Hippocampal formation (tissue), 2 donors: Measurements from ENCODE around the gene TSPAN17.

ENCODE experiments used
- DNase-seq, 2 donors: peaks; one replicate each; lab custom pipeline; 2025; lab: John Stamatoyannopoulos, UW

Gene TSPAN17

DNA sequence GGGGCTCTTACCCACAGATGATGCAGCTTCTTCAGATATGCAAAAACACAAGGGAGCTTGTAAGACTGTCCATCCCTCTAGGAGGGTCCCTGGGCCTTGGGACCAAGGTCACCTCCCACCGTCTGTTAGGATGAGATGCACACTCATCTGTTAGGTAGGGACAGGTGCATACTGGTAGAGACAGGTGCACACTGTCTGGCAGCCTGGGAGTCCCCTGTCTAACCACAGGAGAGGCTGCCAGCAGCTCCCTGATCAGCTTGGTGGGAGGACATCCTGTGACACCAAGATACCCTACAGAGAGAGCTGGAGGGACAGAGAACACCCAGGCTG is 13.2 kb downstream of the TSPAN17 start:
- DNase-seq, result no peak

DNA sequence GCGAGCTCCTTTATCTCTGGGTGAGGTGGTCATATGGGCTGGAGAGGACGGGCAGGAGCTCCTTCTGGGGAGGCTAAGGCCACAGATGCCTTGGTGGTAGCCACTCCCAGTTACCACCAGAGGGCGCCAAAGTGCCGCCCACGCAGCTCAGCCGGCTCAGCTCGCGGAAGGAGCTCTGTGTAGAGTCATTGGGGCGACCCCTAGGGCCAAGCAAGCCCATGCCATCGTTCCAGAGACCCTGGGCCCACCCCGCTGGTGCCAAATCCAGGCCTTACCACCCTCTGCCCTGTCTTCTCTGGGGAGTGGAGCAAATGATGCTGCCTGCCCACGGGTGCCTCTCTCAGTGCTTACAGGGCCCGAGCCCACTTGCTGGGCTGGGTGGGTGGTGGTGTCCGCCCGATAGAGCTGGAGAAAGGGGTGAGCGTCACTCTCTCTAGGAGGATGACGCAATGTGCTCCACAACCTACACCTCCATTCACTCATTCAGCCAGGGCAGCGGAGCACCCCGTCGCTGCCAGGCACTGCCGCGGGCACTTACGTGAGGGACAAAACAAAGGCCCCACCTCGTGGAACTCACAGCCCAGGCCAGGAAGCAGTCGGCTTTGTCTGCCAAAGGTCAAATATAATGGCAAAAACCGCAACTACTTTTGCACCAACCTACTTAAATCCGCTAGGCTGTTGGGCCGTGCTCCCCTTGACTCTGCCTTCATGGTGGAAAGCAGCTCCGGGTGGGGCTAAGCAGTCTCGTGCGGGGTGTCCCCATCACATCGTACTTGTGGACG is 13.8 kb downstream of the TSPAN17 start:
- DNase-seq, result peak; percentile 58 to 59

GRCh38 chr5:176661676-176662075 is 14.4 kb downstream of the TSPAN17 start:
- DNase-seq, result no peak

GRCh38 chr5:176662371-176663333 is 15.4 kb downstream of the TSPAN17 start:
- no peak for DNase-seq

DNA sequence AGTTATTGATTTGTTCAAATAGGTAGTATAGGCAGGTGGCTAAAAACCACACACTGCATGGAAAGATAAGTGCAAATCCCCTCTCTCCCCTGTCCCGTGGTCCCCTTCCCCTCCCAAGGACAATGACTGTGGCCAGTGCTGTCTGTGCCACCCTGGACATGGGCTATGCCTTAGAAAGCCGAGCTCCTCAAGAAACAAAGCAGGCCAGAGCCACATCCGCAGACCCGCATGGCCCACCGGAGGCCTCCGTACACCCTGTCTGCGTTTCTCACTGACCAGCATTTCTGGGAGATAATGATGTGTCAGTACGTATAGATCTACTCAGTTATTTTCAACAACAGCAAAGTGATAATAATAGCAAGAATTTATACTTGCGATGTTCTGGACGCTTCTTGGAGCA is 16.3 kb downstream of the TSPAN17 start:
- no peak for DNase-seq

DNA sequence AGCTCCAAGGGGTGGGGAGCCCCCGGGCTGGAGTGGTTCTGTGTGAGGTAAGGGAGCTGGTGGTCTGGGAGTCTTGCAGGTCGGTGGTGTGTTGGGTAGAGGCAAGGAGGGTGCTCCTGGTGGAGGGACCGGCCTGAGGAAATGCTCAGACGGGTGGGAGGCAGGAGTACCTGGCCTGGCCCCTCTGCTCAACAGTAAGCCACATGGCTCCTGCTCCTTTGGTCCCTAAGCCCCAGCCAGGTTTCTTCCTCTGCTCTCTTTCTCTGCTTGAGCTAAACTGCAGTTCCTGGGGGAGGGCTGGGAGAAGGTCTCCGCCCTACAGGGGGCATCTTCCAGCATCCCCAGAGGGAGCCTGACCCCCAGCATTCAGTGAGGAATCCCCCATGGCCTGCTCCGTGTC is 17.2 kb downstream of the TSPAN17 start:
- no peak for DNase-seq

DNA sequence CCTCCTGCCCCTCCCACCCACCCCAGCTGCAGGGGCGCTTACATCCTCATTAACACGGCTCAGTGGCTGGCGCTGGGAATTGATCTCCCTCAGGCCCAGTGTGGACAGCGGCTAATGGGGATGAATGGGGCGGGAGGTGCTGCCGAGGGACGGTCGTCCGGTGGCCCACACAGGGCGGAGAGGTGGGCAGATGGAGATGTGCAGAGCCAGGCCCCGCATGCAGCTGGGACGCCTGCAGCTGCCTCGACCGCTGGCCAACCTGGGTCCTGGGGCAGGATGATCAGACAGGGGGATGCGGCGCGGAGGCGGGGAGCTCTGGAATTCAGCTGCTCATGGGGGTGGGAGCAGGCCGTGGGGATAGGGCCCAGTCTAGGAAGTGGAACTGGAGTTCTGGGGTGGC is 17.6 kb downstream of the TSPAN17 start:
- no peak for DNase-seq

GRCh38 chr5:176665517-176665916 is 18.2 kb downstream of the TSPAN17 start:
- DNase-seq, result no peak

GRCh38 chr5:176667637-176668036 is 20.4 kb downstream of the TSPAN17 start:
- no peak for DNase-seq

- DNase-seq, result no peak
Observed at GRCh38 chr5:176670449-176670848, 23.2 kb downstream of the TSPAN17 start.

DNA sequence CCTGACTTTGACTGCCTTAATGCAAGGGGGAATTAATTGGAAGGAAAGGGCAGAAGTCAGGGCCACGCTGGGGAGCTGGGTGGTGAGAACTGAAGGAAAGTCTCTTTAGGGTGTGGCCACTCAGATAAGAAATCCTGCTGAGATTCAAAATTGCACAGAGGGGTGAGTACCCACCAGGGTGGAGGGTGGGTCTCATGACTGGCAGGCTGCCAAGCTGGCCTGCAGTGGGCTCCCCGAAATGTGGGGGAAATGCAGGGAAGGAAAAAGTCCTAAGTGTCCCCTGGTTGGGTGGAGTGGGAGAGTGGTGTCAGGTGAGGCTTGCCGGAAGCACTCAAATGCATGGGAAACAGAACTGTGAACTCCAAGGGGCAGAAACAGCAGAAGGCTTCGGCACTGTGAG is 24.1 kb downstream of the TSPAN17 start:
- DNase-seq, result no peak

DNA sequence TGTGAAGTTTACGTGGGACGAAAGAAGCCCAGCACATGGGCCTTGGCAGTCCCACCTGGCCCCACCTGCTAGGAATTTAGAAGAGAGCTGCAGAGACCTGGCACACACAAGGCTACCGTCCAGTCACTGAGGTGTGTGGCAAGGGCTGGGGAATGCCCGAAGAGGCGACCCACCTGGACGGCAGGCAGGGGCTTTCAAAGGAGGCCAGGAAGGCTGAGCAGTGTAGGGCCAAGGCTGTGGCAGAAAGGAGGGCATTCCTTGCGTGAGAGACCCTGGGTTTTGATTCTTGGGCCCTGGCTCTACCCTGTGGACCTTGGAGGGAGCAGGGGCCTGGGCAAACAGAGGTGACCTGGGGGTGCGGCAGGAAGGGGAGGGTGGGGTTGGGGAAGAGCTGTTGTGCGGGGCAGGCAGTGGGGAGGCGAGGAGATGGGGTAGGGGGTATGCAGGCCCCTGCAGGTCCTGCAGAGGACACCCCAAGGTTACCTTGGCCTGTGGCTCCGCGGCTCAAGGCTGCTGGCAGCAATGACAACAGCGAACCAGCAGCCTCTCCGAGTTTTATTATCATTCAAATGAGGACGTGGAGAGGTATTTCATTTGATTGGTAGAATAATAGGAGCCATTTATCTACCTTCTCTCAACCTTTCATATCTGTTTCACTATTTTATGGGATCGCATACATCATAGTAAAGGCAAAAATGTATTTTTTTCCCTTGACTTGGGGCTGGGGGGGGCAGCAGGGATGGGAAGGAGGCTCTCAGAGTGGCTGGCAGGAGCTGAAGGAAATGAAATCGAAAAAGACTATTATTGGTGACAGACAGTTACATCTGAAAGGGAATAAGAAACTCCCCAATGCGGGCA is 24.8 kb downstream of the TSPAN17 start:
- DNase-seq, result no peak

GRCh38 chr5:176673651-176674583 is 26.6 kb downstream of the TSPAN17 start:
- DNase-seq, result no peak

GRCh38 chr5:176674799-176675198 is 27.5 kb downstream of the TSPAN17 start:
- DNase-seq, result no peak

GRCh38 chr5:176675676-176676360 is 28.5 kb downstream of the TSPAN17 start:
- no peak for DNase-seq

GRCh38 chr5:176676361-176676824 is 29.1 kb downstream of the TSPAN17 start:
- no peak for DNase-seq

DNA sequence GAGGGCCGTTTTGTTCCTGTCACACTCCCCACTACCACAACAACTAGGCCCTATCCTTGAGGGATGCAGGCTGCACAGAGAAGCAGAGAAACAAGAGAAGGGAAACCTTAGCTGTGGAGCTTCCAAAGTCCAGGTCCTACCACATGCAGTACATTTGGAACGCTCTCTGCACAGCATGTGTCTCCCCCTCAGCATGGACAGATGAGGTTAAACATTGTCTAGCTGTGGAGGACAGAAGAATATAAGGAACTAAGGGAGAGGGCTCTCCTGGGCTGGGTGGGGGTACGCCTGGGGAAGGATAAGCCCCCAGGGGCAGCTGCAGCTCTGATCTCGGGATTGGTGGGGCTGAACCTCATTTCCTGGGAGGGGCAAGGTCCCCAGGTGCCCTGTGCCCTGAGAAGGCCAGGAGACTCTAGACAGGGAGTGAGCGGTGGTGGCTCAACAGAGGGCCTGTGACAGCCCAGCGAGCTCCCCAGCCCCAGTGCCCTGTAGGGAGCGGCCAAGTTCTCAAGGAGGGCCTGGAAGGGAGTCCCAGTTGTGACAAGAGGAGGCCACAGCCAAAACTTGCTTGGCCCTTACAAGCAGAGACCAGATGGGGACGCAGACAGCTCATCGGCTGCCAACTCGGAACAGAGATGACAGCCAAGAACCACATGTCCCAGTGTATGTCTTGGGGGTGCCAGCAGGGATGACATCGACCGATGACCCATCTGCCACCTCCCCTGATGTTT is 30.1 kb downstream of the TSPAN17 start:
- no peak for DNase-seq

DNA sequence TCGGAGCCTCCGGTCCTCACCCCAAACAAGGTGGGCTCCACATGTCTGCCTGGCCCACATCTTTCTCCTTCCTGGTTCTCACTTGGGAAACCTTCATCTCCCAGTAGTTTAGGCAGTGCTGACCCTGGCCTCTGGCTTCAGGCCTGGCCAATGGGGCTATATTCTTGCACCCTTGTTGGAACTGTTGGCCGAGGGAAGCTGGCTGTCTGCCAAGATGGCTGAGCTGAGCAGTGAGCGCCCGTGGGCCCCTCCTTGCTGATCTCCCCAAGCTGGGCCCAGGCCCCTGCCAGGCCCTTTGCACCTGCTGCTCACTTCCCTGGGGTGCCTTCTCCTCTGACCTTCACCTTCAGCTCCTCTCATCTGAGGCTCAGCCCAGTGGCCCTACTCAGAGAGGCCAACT is 31.3 kb downstream of the TSPAN17 start:
- DNase-seq, result no peak

- DNase-seq, result no peak
Observed at GRCh38 chr5:176679365-176680225, 32.3 kb downstream of the TSPAN17 start.
